OCI-LY1 (cell line): ENCODE data around the gene XPO6.
"Not testable (repeated sequence)": the region's sequence is repeated elsewhere in the genome, so short reads cannot be mapped to it uniquely, and the experiment has no call there.

Experiments
- CTCF ChIP-seq: fragments of 200-600 bp; sonication (generic), shearing (Covaris generic); IDR thresholded peaks from 2 replicates; pipeline ENCODE4 v1.5.1; 2017; ENCODE audit warnings: mild to moderate bottlenecking, antibody characterized with exemption, low read length, moderate library complexity, mixed read lengths
- EZH2 ChIP-seq: fragments of 200-600 bp; sonication (generic), shearing (Covaris generic); IDR thresholded peaks from 2 replicates; pipeline ENCODE4 v1.8.0; 2017; ENCODE audit warnings: borderline replicate concordance, mixed run types, mild to moderate bottlenecking, antibody characterized with exemption, low read length, moderate library complexity, mixed read lengths

GRCh38 chr16:28223909-28224308, 12.1 kb upstream of the XPO6 start:
- TF ChIP-seq CTCF, EZH2: not testable (repeated sequence)
